Naive B cell (primary cell): ENCODE results near the gene RAPH1. TPM values are rescaled to one million over a fixed set of nuclear protein-coding genes. Genes with fewer than 3 reads are reported as not detected.

ENCODE experiments used
- ATAC-seq, 2 donors: fragments of 150-1000 bp; cut with Tn5 transposase; 2 replicates each; pipeline ENCODE4 v1.10.0; 2021; ENCODE audit warnings: low read depth in 2 of 2, mild to moderate bottlenecking in 2 of 2, moderate library complexity in 2 of 2
- DNase-seq: peaks from one replicate; pipeline ENCODE4 v3.0.0; 2022
- H3K27ac Mint-ChIP-seq, 6 donors: one replicate each; pipeline ENCODE4 v1.8.0; 2020 to 2022; ENCODE audit warnings: mild to moderate bottlenecking in 6 of 6, mixed read lengths in 6 of 6, moderate library complexity in 5 of 6, inconsistent platforms in 2 of 6
- H3K27me3 Mint-ChIP-seq, 3 donors: one replicate each; pipeline ENCODE4 v1.8.0; 2021 to 2022; ENCODE audit warnings: mixed read lengths in 3 of 3, mild to moderate bottlenecking in 1 of 3
- H3K36me3 Mint-ChIP-seq, 2 donors: one replicate each; pipeline ENCODE4 v1.8.0; 2020 to 2022; ENCODE audit warnings: mixed read lengths in 2 of 2, inconsistent platforms in 1 of 2, mild to moderate bottlenecking in 1 of 2
- H3K4me1 Mint-ChIP-seq, 3 donors: one replicate each; pipeline ENCODE4 v1.8.0; 2020 to 2022; ENCODE audit warnings: mixed read lengths in 3 of 3, inconsistent platforms in 1 of 3, mild to moderate bottlenecking in 1 of 3, moderate library complexity in 1 of 3
- H3K4me3 Mint-ChIP-seq, 8 donors: one replicate each; pipeline ENCODE4 v1.8.0; 2020 to 2022; ENCODE audit warnings: mild to moderate bottlenecking in 8 of 8, mixed read lengths in 8 of 8, moderate library complexity in 8 of 8, inconsistent platforms in 2 of 8
- H3K9me3 Mint-ChIP-seq, 7 donors: one replicate each; pipeline ENCODE4 v1.8.0; 2020 to 2022; ENCODE audit warnings: mixed read lengths in 7 of 7, mild to moderate bottlenecking in 5 of 7, inconsistent platforms in 2 of 7, moderate library complexity in 1 of 7
- polyA plus RNA-seq, 6 donors: library from polyadenylated mRNA; unstranded; fragments of 300-500 nt; fragmentation: Illumina TruSeq; gene quantifications; one replicate each; pipeline ENCODE4 v1.2.3, GENCODE V29; 2021; ENCODE audit warnings: low read depth in 6 of 6

The RAPH1 gene
- polyA plus RNA-seq, 6 donors from 2014 or later = not detected

DNA sequence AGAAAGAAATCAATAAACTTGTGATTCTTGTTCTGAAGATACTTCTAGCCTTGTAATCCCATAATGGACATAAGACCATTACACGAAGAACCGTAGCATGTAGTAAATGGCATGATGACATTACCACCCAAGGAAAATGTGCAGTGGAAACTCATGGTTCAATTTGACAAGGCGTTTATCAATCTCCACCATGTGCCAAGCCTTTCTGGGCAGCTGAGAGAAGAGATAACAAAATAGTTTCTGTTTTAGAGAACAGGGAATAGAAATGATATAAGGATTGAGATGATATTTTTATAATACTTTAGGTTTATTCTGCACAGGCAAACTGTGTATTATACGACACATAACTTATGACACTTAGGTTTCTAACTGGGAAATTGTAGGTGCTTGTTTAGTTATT is 187.7 kb downstream of the RAPH1 start:
- no peaks in the 10 kb centered on the region for H3K27me3 Mint-ChIP-seq
- no peak overlapping the region for H3K4me3 Mint-ChIP-seq
- H3K9me3 Mint-ChIP-seq = no peaks in the 10 kb centered on the region
- H3K4me1 Mint-ChIP-seq = no peaks in the 10 kb centered on the region
- DNase-seq = no peak
- H3K36me3 Mint-ChIP-seq = peaks cover 0 to 11% of the 10 kb centered on the region in 2 donors
- H3K27ac Mint-ChIP-seq = no peak overlapping the region
- no peak for ATAC-seq

DNA sequence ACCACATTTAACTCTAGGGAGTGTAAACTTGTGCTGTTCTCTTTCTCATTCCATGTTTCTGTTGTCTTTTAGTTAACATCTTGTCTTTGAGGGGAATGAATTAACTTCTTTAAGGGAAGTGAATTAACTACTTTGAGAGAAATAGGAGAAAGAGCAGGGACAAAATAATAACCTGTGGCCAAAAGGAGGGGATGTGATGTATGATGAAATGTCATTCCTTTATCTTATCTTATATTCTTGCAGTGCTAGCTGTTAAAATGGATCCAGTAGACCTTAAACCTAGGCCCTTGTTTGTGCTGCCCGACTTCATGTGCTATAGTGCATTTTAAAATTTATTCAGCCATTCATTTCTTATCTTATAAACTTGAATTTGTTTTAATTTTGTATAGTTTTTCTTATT is 188.5 kb downstream of the RAPH1 start:
- Mint-ChIP-seq H3K4me1 (no peaks in the 10 kb centered on the region), H3K9me3 (no peaks in the 10 kb centered on the region), H3K27me3 (no peaks in the 10 kb centered on the region), H3K36me3 (peaks cover 0 to 11% of the 10 kb centered on the region in 2 donors), H3K4me3 (no peak overlapping the region), H3K27ac (peak overlapping the region in 1 of 6 donors; percentile 35)
- ATAC-seq = no peak
- DNase-seq = no peak

DNA sequence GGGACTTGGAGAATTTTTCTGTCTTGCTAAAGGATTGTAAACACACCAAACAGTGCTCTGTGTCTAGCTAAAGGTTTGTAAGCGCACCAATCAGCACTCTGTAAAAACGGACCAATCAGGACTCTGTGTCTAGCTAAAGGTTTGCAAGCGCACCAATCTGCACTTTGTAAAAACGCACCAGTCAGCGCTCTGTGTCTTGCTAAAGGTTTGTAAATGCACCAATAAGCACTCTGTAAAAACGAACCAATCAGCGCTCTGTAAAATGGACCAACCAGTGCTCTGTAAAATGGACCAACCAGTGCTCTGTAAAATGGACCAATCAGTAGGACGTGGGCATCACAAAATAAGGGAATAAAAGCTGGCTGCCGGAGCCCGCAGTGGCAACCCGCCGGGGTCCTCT is 190.4 kb downstream of the RAPH1 start:
- Mint-ChIP-seq H3K4me1 (peaks cover 0 to 5% (median 0%) of the 10 kb centered on the region in 3 donors), H3K4me3 (no peak overlapping the region), H3K27me3 (no peaks in the 10 kb centered on the region), H3K27ac (no peak overlapping the region), H3K36me3 (peaks cover 0 to 14% of the 10 kb centered on the region in 2 donors), H3K9me3 (no peaks in the 10 kb centered on the region)
- no peak for ATAC-seq
- no peak for DNase-seq

Other genes starting within 250 kb of the RAPH1 start
- 10 to 100 TPM; 10.2 to 28.6 (median 12.1) TPM for gene ABI2, start 206.9 kb downstream of the RAPH1 start, polyA plus RNA-seq
- under 1 TPM; 0.05 to 0.58 (median 0.16) TPM for gene CD28, start 171.3 kb upstream of the RAPH1 start, polyA plus RNA-seq